Measurements from ENCODE around the gene TFB2M.

DNA sequence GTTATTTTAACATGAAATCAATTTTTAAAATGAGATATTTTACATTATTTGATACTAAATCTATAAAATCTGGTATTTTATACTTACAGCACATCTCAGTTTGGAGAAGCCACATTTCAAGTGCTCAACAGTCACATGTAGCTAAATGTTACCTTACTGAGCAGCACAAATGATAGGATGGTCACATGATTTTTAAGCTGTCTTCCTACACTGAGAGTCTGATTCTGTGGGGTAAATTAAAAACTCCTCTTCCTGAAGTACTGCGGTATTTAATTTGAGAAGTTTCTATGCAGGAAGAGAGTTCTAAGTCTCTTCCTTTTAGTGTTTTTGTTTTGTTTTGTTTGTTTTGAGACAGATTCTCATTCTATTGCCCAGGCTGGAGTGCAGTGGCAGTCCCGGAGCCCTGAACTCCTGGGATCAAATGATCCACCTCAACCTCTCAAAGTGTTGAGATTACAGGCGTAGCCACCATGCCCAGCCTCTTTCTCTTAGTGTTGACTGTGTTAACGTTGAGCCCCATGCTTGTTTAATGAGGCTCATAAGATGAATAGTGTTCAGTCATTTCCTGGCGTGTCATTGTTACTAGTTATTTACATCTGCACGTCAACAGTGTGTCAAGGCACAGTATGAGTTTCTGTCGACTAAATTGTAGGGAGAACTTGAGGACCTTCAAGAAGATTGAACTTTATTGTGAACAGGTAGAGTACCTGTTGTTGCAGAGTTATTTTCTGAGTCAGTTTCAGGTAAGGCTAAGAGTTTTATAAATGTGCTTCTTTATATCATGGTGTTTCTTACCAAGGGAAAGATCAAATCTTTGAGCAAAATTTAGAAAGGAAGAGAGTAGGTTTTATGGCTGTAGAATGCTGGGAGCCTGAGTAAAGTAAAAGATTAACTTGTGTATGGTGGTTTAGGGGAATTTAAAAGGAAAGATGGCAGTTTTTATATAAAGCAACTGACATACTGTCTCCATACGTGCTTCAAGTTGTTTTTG lies 3.5 kb upstream of the TFB2M start:
- TF ChIP-seq, protein P1, sequence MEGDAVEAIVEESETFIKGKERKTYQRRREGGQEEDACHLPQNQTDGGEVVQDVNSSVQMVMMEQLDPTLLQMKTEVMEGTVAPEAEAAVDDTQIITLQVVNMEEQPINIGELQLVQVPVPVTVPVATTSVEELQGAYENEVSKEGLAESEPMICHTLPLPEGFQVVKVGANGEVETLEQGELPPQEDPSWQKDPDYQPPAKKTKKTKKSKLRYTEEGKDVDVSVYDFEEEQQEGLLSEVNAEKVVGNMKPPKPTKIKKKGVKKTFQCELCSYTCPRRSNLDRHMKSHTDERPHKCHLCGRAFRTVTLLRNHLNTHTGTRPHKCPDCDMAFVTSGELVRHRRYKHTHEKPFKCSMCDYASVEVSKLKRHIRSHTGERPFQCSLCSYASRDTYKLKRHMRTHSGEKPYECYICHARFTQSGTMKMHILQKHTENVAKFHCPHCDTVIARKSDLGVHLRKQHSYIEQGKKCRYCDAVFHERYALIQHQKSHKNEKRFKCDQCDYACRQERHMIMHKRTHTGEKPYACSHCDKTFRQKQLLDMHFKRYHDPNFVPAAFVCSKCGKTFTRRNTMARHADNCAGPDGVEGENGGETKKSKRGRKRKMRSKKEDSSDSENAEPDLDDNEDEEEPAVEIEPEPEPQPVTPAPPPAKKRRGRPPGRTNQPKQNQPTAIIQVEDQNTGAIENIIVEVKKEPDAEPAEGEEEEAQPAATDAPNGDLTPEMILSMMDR (conservative IDR thresholded peaks at IDR 0.05) = no peak
- TF ChIP-seq ZFX (IDR thresholded peaks at IDR 0.05) = no peak

Measured in C4-2B (cell line).